Activated CD4-positive, alpha-beta T cell treated with anti-CD3 and anti-CD28 coated beads, Interleukin-2, amount 50 U/mL, for 16 hours (primary cell): Measurements from ENCODE around the gene WIPF2.
"Not testable (repeated sequence)": the region's sequence is repeated elsewhere in the genome, so short reads cannot be mapped to it uniquely, and the experiment has no call there.

Source experiments
- DNase-seq: peaks from one replicate; pipeline ENCODE4 v3.0.0-alpha.2; 2020

Gene WIPF2

GRCh38 chr17:40192961-40193360 is 26.1 kb upstream of the WIPF2 start:
- no peak for DNase-seq

- no peak for DNase-seq
Measured at GRCh38 chr17:40194821-40195220, 24.3 kb upstream of the WIPF2 start.

GRCh38 chr17:40197550-40197949 is 21.6 kb upstream of the WIPF2 start:
- no peak for DNase-seq

- DNase-seq = not testable (repeated sequence)
Measured at GRCh38 chr17:40197965-40198456, 21.1 kb upstream of the WIPF2 start.

- DNase-seq = no peak
Measured at GRCh38 chr17:40198576-40198975, 20.5 kb upstream of the WIPF2 start.

GRCh38 chr17:40203131-40203530 is 16.0 kb upstream of the WIPF2 start:
- no peak for DNase-seq

- DNase-seq = not testable (repeated sequence)
Measured at GRCh38 chr17:40206193-40206592, 12.9 kb upstream of the WIPF2 start.

- no peak for DNase-seq
Measured at GRCh38 chr17:40209404-40210093, 9.6 kb upstream of the WIPF2 start.

- DNase-seq = not testable (repeated sequence)
Measured at GRCh38 chr17:40213914-40214313, 5.2 kb upstream of the WIPF2 start.

GRCh38 chr17:40218006-40218739 is 931 bp upstream of the WIPF2 start:
- DNase-seq = no peak

GRCh38 chr17:40219594-40220338 is 662 bp downstream of the WIPF2 start:
- DNase-seq = peak; percentile 18

- DNase-seq = no peak
Measured at GRCh38 chr17:40224718-40225550, 5.8 kb downstream of the WIPF2 start.

- not testable (repeated sequence) for DNase-seq
Measured at GRCh38 chr17:40229146-40229545, 10.0 kb downstream of the WIPF2 start.

- DNase-seq = no peak
Measured at GRCh38 chr17:40230670-40231069, 11.6 kb downstream of the WIPF2 start.

GRCh38 chr17:40231928-40232327 is 12.8 kb downstream of the WIPF2 start:
- not testable (repeated sequence) for DNase-seq

GRCh38 chr17:40241252-40241834 is 22.2 kb downstream of the WIPF2 start:
- DNase-seq = no peak

GRCh38 chr17:40242774-40243173 is 23.7 kb downstream of the WIPF2 start:
- DNase-seq = no peak

GRCh38 chr17:40243761-40244160 is 24.7 kb downstream of the WIPF2 start:
- no peak for DNase-seq

GRCh38 chr17:40244255-40244654 is 25.2 kb downstream of the WIPF2 start:
- no peak for DNase-seq

GRCh38 chr17:40247926-40248495 is 28.9 kb downstream of the WIPF2 start:
- no peak for DNase-seq

- DNase-seq = no peak
Measured at GRCh38 chr17:40248507-40248906, 29.4 kb downstream of the WIPF2 start.

- DNase-seq = no peak
Measured at GRCh38 chr17:40251576-40251975, 32.5 kb downstream of the WIPF2 start.
